CD4-positive, alpha-beta T cell treated with Interleukin-1 beta for 1 hour (primary cell): Measurements from ENCODE around the gene RXRA.

Experiments
- DNase-seq, 2 donors: peaks; one replicate each; pipeline ENCODE4 v3.0.0-alpha.2; 2020 to 2022

RXRA gene

DNA sequence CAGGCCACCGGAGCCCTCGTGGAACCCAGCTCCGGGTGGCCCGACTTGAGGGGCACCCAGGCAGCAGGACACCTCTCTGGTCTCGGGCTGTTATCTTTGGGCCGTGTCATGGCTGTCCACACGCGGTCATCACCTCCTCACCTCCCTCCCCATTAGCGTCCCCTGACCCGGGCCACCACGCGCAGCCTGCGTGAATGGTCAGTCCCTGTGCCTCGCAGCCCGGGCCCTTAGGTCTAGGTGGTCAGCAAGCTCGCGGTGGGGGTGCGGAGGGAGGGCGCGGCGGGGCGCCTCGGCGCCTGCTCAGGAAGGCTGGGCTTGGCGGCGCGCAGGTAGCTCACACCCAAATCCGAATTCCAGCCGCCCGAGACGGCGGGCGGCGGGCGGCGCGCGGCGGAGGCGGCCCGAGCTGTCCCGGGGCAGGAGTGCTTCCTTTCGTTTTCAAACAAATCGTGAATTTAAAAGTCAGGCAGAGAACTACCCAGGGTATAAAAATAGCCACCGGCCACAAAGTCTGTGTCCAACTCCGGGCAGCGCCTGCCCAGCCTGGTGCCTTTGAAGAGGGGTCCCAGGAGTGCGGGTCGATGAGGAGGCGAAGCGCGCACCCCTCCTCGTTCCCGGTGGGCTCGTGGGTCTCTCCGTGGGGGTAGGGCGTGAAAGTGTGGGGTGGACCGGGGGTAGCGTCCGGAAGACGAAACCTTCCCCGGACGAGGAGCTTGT lies 1.0 kb upstream of the RXRA start:
- peak; percentile 20 to 41 for DNase-seq

GRCh38 chr9:134326724-134327601 lies 708 bp downstream of the RXRA start:
- DNase-seq: no peak

- DNase-seq: no peak
Measured at GRCh38 chr9:134327671-134328231, 1.5 kb downstream of the RXRA start.

GRCh38 chr9:134328341-134328840 lies 2.1 kb downstream of the RXRA start:
- no peak for DNase-seq

DNA sequence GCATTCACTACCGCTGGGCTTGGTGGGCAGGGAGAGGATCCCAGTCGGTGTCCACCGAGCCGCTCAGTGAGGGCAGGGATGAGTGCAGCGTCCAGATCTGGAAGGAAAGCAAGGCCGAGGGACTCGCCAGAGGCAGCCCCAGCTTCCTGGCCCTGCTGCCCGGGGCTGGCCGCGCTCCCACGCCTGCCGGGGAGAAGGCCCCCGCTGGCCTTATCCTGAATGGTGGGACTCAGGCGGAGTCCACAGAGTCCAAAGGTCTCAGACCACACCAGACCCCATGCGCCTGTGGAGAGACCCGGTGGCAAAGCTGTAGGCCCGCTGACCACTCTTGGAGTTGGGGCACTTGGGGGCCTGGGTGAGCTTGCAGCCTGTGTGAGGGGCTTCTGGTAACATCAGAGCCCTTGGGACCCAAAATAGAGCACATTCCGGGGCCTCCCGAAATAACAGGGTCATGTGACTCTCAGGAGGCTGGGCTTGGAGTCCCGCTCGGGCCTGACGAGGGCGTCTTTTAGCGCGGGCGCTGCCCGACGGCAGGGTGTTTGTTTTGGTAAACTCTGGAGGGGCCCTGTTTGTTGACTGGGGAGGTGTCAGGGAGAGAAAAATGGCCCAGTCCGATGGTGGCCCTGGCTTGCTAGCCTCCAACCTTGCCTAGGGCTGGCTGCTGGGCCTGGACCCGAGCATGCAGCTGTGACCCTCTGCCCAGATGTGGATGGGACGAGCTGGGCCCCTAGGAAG lies 2.8 kb downstream of the RXRA start:
- no peak for DNase-seq

GRCh38 chr9:134329576-134329855 lies 3.3 kb downstream of the RXRA start:
- DNase-seq: no peak

GRCh38 chr9:134329886-134330285 lies 3.6 kb downstream of the RXRA start:
- no peak for DNase-seq

GRCh38 chr9:134330590-134330989 lies 4.3 kb downstream of the RXRA start:
- no peak for DNase-seq

- no peak for DNase-seq
Measured at GRCh38 chr9:134331186-134332025, 5.2 kb downstream of the RXRA start.

- no peak for DNase-seq
Measured at GRCh38 chr9:134332266-134332665, 6.0 kb downstream of the RXRA start.

- no peak for DNase-seq
Measured at GRCh38 chr9:134332841-134333233, 6.6 kb downstream of the RXRA start.

DNA sequence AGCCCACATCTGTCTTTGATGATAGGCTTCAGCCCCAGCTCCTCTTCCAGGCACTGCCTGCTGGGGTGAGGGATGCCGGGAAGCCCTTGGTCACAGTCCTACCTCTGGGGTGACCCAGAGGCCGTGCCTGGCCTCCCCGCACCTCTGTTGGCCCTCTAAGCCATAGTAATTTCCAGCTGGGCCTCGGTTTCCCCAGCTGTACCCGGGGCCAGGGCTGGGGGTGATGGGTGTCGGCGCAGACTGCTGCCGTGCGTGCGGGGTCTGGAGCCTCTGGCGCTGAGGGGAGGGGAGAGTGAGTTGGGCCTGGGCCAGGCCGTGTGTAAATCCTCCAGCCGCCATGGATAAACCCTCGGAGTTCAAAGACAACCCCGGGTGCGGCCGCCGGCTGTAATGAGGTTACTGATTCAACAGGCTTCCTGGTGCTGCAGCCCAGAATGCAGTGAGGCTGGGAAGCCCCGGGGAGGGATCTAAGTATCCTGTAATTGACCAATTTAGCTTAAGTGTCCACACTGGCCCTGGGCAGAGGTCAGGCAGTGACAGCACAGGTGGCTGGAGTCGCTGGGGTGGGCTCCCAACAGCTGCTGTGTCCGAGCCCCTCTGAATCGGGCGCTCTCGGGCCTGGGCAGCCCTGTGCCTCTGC lies 7.1 kb downstream of the RXRA start:
- no peak for DNase-seq

- DNase-seq: no peak
Measured at GRCh38 chr9:134333874-134334581, 7.8 kb downstream of the RXRA start.

DNA sequence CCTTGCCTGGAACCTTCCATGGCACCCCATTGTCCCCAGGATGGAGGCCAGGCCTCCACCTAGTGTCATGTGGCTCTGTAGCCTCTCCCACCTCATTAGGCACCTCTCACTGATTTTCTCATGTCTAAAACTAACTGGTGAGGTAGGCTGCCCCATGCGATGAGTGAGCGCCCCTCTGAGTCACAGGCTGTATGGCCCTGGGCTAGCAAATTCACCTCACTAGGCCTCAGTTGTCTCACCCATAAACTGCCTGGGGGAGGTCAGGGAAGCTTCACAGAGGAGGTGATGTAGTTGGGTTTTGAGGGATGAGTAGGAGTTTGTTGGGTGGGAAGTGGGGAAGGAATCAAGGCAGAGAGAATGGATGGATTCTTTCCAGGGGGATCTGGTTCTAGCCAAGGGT lies 8.8 kb downstream of the RXRA start:
- DNase-seq: no peak

DNA sequence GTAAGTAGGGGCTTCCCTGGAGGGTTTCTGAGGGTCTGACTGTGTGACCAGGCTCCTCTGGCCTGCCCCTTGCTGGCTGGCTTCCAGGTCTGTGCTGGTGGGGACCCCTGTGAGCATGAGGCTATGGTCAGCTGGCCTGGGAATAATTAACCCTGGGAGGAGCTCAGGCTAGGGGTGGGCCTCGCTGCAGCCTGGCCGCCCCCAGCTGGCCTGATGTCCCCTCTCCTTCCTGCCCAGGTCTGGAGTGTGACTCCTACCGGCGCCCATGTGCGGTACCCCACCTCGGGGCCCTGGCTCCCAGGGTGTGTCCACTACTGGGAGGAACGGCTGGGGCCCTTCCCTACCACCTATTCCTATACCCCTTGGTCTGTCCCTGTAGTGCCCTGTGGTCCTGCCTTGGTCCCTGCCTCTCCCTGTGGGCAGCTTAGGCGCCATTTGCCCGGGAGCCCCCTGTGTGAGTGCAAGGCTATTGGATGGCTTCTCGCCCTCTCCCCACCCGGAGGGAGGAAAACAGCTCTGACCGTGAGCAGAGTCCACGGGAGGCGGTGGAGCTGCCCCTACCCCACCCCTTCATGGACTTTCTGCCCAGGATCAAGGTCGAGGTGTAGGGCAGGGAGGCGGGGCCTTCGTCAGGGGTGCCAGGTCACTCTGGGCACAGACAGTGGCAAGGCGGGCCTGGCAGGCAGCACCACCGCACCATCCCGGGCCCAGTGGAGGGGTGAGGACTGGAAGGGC lies 9.4 kb downstream of the RXRA start:
- DNase-seq: no peak

DNA sequence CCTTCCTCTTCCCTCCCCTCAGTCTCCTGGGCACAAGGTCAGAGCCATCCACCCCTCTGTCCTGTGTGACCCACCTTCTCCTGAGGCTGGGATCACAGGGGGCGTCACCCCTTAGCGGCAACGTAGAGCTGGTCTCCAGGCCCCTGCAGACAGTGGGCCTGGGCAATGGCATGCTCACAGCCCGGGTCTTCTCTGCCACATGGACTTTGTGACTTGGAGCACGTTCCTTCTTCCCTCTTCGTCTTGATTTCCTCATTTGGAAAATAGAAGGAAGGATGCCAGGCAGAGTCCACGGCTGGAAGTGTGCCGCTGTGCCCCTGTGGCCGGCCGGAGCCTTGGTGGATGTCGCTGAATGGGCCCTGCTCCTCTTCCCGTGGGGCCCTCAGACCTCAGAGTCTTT lies 10.0 kb downstream of the RXRA start:
- DNase-seq: no peak

DNA sequence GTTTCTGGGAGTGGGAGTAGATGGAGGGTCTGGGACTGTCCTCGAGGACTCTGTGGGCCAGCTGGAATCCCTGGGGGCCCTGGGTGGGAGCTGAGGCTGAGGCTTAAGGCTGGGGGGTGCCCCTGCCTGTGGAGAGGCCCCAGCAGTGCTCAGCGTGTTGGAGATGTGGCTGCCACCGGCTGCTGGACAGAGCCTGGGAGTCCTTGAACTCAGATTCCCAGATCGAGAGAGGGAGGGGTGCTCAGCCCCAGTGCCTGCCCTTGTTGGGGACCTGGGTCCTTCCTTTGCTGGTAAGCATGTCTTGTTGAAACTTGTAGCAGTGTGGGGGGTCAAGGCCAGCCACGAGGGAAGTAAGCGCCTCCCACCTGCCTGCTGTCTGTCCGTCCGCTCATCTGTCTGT lies 10.7 kb downstream of the RXRA start:
- no peak for DNase-seq

- DNase-seq: no peak
Measured at GRCh38 chr9:134337469-134337868, 11.2 kb downstream of the RXRA start.

GRCh38 chr9:134338394-134339182 lies 12.3 kb downstream of the RXRA start:
- no peak for DNase-seq
